Karpas-422 (cell line): ENCODE data around the gene SLC39A11. TPM values are rescaled to one million over a fixed set of nuclear protein-coding genes. Genes with fewer than 3 reads are reported as not detected.

Experiments used
- DNase-seq: peaks from one replicate; pipeline ENCODE4 v3.0.0-alpha.2; 2015
- H2AFZ ChIP-seq: fragments of 200-600 bp; sonication (generic); 2 replicates; pipeline ENCODE4 v1.6.1; 2014; ENCODE audit warnings: antibody characterized with exemption, low read length, mixed read lengths
- H3K27ac ChIP-seq: fragments of 200-600 bp; sonication (generic); 2 replicates; pipeline ENCODE4 v1.5.1; 2014; ENCODE audit warnings: mild to moderate bottlenecking, low read length, moderate library complexity
- H3K27me3 ChIP-seq: fragments of 200-600 bp; sonication (generic); 2 replicates; pipeline ENCODE4 v1.6.1; 2014; ENCODE audit warnings: low read length, mixed read lengths
- H3K36me3 ChIP-seq: fragments of 200-600 bp; sonication (generic); 2 replicates; pipeline ENCODE4 v1.6.1; 2014; ENCODE audit warnings: low read length, mixed read lengths; ENCODE audit not compliant: insufficient read depth
- H3K4me1 ChIP-seq: fragments of 200-600 bp; sonication (generic); 2 replicates; pipeline ENCODE4 v1.6.1; 2014; ENCODE audit warnings: mild to moderate bottlenecking, low read length, mixed read lengths
- H3K4me2 ChIP-seq: fragments of 200-600 bp; sonication (generic); 2 replicates; pipeline ENCODE4 v1.6.1; 2014; ENCODE audit warnings: low read length, low read depth, mild to moderate bottlenecking; ENCODE audit not compliant: poor library complexity, severe bottlenecking
- H3K4me3 ChIP-seq: fragments of 200-600 bp; sonication (generic); 2 replicates; pipeline ENCODE4 v1.5.1; 2014; ENCODE audit warnings: mild to moderate bottlenecking, antibody characterized with exemption, low read length, mixed read lengths
- H3K79me2 ChIP-seq: fragments of 200-600 bp; sonication (generic); 2 replicates; pipeline ENCODE4 v1.6.1; 2014; ENCODE audit warnings: mild to moderate bottlenecking, low read length, mixed read lengths
- H3K9ac ChIP-seq: fragments of 200-600 bp; sonication (generic); 2 replicates; pipeline ENCODE4 v1.6.0; 2014; ENCODE audit warnings: low read length
- H3K9me2 ChIP-seq: fragments of 200-600 bp; sonication (generic), shearing (Covaris generic); replicated peaks from 2 replicates; pipeline ENCODE4 v1.6.0; 2014; ENCODE audit warnings: mild to moderate bottlenecking, low read length, moderate library complexity; ENCODE audit not compliant: insufficient read depth
- H3K9me3 ChIP-seq: fragments of 300-700, 200-600 bp; sonication (generic); 2 replicates; pipeline ENCODE4 v1.6.1; 2014; ENCODE audit warnings: low read length, mixed read lengths
- H4K20me1 ChIP-seq: fragments of 200-600 bp; sonication (generic); 2 replicates; pipeline ENCODE4 v1.6.1; 2014; ENCODE audit warnings: mild to moderate bottlenecking, antibody characterized with exemption, low read length, low read depth; ENCODE audit not compliant: insufficient read depth
- total RNA-seq: library from RNA; depleted of rRNA; stranded (reverse); fragments of >200 nt; shearing (Covaris generic); gene quantifications from 2 replicates; pipeline ENCODE4 v1.2.3, GENCODE V29; 2014; ENCODE audit warnings: low replicate concordance

The SLC39A11 gene
- total RNA-seq, 1 experiment from 2014 or later = 49.6 TPM

DNA sequence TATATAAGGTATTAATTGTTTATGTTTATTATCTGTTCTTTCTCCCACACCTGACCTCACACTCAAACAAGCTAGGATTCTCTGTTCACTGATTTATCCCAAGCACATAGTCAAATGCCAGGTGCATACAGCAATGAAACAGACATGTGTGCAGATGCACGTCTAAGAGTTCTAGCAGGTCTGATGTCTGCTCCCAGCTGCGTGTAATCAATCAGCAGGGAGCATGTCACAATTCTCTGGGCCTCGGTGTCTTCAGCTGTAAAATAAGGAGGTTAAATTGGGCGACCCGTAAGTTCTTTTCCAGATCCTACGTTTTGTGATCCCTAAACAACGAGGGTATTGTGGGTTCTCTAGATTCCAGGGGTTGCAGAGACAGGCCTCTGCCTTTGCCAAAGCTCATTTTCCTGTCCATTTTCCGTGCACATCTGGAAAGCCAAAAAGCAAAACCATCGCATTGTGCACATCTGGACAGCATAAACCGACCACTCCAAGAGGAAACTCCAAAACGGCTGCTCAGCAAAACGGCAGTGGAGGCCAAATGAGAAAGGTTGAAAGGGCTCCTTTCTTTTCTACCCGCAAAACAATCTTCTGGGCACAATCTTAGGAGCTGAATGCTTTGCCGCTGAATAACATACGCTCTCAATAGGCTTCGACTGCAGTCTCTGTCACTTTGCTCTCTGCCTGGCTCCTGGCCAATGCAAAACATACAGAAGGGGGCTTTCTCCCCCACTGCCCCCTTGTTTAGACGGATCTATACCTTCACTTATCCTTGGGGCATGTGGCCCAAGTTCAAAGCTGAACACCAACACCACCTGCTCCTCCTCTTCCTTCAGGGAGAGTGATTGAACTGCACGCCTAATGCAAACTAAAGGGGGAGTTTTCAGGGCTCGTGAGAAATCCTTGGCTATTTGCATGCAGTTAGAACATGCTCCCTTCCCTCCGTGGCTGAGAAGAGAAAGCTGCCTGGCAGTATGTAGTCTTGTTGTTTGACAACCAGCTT, 426.3 kb downstream of the SLC39A11 start:
- peak overlapping the region; percentile 81 for H3K27ac ChIP-seq
- no peaks in the 10 kb centered on the region for H3K9me3 ChIP-seq
- H3K4me1 ChIP-seq = peaks cover 38% of the 10 kb centered on the region
- H3K9me2 ChIP-seq = no peaks in the 10 kb centered on the region; the same call in 1 of the 2 replicates
- H3K4me2 ChIP-seq = peak overlapping the region; percentile 44
- H3K9ac ChIP-seq = peak overlapping the region; percentile 37; the same call in 1 of the 2 replicates
- no peaks in the 10 kb centered on the region for H4K20me1 ChIP-seq
- no peaks in the 10 kb centered on the region for H3K36me3 ChIP-seq
- DNase-seq = peak; percentile 64
- H3K27me3 ChIP-seq = no peaks in the 10 kb centered on the region
- H3K4me3 ChIP-seq = peak overlapping the region; percentile 31; the same call in 1 of the 2 replicates
- H3K79me2 ChIP-seq = no peaks in the 10 kb centered on the region
- H2AFZ ChIP-seq = no peak overlapping the region

DNA sequence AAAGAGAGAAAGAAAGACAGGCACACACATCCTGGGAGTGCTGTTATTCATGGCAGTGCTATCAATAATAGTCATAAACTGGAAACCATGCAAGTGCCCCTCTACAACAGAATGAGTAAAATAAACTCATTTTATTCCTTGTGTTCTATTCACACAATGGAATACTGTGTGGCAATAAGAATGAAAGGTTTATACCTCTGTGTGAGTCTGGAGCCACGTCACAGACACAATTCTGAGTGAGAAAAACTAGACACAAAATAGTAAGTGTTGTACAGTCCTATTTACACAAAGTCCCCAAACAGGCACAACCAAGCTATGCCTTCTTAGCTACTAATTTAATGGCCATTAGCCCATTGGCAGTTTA, 429.7 kb downstream of the SLC39A11 start:
- no peak overlapping the region for H3K4me2 ChIP-seq
- no peaks in the 10 kb centered on the region for H3K9me3 ChIP-seq
- no peaks in the 10 kb centered on the region for H4K20me1 ChIP-seq
- H3K4me1 ChIP-seq = peaks cover 33% of the 10 kb centered on the region
- H3K79me2 ChIP-seq = no peaks in the 10 kb centered on the region
- no peak overlapping the region for H2AFZ ChIP-seq
- H3K36me3 ChIP-seq = no peaks in the 10 kb centered on the region
- H3K4me3 ChIP-seq = no peak overlapping the region
- no peaks in the 10 kb centered on the region; the same call in 1 of the 2 replicates for H3K9me2 ChIP-seq
- no peak overlapping the region for H3K27ac ChIP-seq
- H3K27me3 ChIP-seq = no peaks in the 10 kb centered on the region
- H3K9ac ChIP-seq = no peak overlapping the region
- DNase-seq = no peak

DNA sequence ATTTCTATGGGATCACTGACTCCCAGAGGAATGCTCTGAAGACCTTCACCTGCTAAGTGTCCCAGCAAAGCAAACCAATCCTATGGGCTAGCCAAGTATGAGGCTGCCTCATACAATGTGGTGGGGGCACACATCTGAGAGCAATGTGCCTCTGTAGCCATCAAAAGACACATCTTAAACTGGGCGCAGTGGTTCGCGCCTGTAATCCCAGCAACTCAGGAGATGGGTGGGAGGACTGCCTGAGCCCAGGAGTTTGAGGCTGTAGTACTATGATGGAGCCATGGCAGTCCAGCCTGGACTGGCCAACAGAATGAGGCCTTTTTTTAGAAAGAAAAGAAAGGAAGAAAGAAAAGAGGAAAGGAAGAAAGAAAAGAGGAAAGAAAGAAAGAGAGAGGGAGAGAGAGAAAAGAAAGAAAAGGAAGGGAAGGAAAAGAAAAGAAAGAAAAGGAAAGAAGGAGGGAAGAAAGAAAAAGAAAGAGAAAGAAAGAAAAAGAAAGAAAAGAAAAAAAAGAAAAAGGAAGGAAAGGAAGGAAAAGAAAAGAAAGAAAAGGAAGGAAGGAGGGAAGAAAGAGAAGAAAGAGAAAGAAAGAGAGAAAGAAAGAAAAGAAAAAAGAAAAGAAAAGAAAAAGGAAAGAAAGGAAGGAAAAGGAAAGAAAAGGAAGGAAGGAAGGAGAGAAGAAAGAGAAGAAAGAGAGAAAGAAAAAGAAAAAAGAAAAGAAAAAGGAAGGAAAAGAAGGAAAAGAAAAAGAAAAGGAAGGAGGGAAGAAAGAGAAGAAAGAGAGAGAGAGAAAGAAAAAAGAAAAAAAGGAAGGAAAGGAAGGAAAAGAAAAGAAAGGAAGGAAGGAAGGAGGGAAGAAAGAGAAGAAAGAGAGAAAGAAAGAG, 430.3 kb downstream of the SLC39A11 start:
- Histone ChIP-seq H4K20me1 (no peaks in the 10 kb centered on the region), H3K9me2 (no peaks in the 10 kb centered on the region; the same call in 1 of the 2 replicates), H3K4me3 (no peak overlapping the region), H3K9ac (no peak overlapping the region), H3K27me3 (no peaks in the 10 kb centered on the region), H3K27ac (no peak overlapping the region), H2AFZ (no peak overlapping the region), H3K79me2 (no peaks in the 10 kb centered on the region), H3K4me2 (no peak overlapping the region), H3K36me3 (no peaks in the 10 kb centered on the region), H3K4me1 (peaks cover 33% of the 10 kb centered on the region), H3K9me3 (no peaks in the 10 kb centered on the region)
- DNase-seq = no peak

DNA sequence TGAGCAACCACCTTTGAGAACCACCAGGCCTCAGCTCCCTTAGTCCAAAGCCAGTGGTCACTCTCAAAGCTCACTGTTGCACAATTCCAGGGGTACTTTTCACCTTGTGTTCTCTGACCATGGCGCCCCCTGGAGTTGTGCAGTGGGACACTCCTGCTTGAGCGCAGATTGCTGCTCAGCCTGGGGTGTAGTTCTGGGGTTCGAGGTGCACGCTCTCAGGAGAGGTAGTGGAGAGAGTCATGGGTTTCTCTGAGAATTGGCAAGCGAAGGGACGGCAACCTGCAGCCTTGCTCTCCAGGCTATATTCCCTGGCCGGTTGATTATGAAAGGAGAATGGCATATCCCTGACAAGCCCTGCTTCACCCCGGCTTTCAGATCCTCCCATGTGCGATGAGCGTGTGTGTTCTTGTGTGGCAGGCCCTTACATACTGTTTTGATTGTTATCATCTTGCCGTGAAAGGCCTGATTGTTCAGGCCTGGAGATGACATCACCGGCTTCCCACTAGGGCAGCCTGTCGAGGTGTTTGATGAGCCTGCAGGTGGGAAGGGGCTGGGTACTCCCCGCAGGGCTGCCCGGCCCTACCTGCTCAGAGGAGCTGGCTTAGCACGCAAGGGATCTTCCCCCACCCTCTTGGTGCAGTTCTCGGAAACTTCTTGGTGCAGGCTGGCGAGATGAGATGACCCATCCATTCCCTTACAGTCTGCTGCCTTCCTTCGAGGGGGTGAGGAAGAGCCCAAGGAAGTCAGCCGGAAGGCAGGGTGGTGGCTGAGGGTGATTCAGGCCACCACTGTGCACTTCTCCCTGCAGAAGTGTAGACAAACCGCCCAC, 431.2 kb downstream of the SLC39A11 start:
- no peak for DNase-seq
- Histone ChIP-seq H3K36me3 (no peaks in the 10 kb centered on the region), H2AFZ (no peak overlapping the region), H3K4me1 (peaks cover 24% of the 10 kb centered on the region), H3K4me2 (no peak overlapping the region), H4K20me1 (no peaks in the 10 kb centered on the region), H3K27me3 (no peaks in the 10 kb centered on the region), H3K9me2 (no peaks in the 10 kb centered on the region; the same call in 1 of the 2 replicates), H3K27ac (no peak overlapping the region), H3K79me2 (no peaks in the 10 kb centered on the region), H3K9ac (no peak overlapping the region), H3K9me3 (no peaks in the 10 kb centered on the region), H3K4me3 (no peak overlapping the region)

DNA sequence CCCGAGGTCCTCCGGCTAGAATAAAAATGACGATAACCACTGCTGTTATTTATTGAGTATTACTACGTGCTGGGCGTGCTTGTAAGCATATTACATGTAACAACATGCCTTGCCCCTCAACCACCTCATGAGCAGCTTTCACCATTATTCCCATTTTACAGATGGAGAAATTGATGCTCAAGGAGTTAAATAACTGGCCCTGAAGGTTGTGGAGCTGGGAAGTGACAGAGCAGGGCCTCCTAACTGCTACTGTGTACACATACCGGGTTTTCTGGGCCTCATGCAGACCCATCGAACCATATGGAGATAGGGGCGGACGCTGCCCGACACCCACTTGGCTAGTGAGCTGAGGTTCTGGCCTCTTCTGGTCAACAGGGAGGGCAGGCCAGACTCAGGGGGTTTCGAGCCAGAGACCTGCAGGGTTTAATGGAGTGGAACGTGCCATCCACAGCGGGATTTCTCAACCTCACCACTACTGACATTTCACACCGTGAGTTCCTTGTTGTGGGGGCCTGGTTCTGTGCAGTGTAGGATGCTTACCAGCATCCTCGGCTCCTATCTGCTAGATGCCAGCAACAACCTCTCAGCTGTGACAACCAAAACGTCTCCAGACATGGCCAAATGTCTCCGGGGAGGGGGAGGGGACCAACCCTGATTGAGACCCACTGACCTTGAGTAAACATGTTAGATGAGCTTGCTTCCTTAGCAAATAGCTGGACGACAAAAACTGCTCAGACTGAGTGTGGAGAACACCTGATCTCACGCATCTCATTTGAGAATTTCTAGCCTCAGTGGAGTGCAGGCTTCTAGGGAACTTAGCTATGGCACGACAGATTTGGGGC, 432.0 kb downstream of the SLC39A11 start:
- Histone ChIP-seq H3K9me3 (no peaks in the 10 kb centered on the region), H4K20me1 (no peaks in the 10 kb centered on the region), H2AFZ (no peak overlapping the region), H3K4me2 (no peak overlapping the region), H3K36me3 (no peaks in the 10 kb centered on the region), H3K27ac (no peak overlapping the region), H3K9me2 (no peaks in the 10 kb centered on the region; the same call in 1 of the 2 replicates), H3K9ac (no peak overlapping the region), H3K27me3 (no peaks in the 10 kb centered on the region), H3K79me2 (no peaks in the 10 kb centered on the region), H3K4me1 (peaks cover 20% of the 10 kb centered on the region), H3K4me3 (no peak overlapping the region)
- no peak for DNase-seq

DNA sequence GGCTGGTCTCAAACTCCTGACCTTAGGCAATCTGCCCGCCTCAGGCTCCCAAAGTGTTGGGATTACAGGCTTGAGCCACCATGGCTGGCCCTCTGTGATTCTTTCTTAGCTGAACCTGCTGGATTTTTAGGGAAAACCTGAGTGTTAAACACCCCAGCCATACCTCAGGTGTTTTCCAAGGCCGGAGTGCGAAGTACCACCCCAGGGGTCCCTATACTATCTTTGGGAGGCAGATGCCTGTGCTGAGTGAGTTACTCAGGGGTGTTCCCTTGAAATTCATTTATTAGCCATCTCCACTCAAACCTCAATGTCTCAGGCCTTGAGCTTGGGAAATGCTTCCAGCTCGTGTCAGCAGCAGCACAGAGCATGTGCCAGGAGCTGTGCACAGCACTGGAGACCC, 432.7 kb downstream of the SLC39A11 start:
- H3K9ac ChIP-seq = no peak overlapping the region
- no peak overlapping the region for H3K4me2 ChIP-seq
- H3K27me3 ChIP-seq = no peaks in the 10 kb centered on the region
- H3K9me2 ChIP-seq = no peaks in the 10 kb centered on the region; the same call in 1 of the 2 replicates
- H3K9me3 ChIP-seq = no peaks in the 10 kb centered on the region
- no peak for DNase-seq
- no peaks in the 10 kb centered on the region for H3K36me3 ChIP-seq
- H3K27ac ChIP-seq = no peak overlapping the region
- no peaks in the 10 kb centered on the region for H3K79me2 ChIP-seq
- no peak overlapping the region for H3K4me3 ChIP-seq
- H4K20me1 ChIP-seq = no peaks in the 10 kb centered on the region
- no peak overlapping the region for H2AFZ ChIP-seq
- H3K4me1 ChIP-seq = peaks cover 20% of the 10 kb centered on the region

DNA sequence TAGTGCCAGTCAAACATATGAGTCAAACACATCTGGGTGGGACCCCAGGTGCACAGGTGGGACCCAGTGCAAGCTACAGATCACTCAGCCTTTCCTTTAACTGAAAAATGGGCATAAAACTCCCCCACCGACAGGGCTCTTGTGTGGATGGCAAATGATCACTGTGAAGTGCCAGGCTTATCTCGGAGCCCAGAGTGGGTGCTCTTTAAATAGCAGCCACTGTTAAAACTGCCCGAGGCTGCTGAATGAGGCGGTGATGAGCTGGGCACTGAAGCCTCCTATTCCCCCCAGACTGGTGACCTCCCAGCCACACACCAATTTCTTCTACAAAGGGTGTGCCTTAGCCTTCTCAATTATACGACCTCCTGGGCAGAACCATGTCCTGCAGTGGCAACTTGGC, 433.8 kb downstream of the SLC39A11 start:
- Histone ChIP-seq H3K79me2 (no peaks in the 10 kb centered on the region), H4K20me1 (no peaks in the 10 kb centered on the region), H3K4me3 (no peak overlapping the region), H3K9me3 (no peaks in the 10 kb centered on the region), H3K27ac (no peak overlapping the region), H3K36me3 (no peaks in the 10 kb centered on the region), H3K4me2 (no peak overlapping the region), H3K4me1 (peaks cover 20% of the 10 kb centered on the region), H3K9me2 (no peaks in the 10 kb centered on the region), H2AFZ (no peak overlapping the region), H3K9ac (no peak overlapping the region), H3K27me3 (no peaks in the 10 kb centered on the region)
- no peak for DNase-seq
